HL-60 (cell line): Measurements from ENCODE around the gene ADGRG6.

Experiments
- DNase-seq, 2 experiments: peaks; one replicate each; pipeline ENCODE4 v3.0.0-alpha.2; 2010 to 2020; ENCODE audit warnings: low read depth in 1 of 2, low spot score in 1 of 2
- H3K27ac ChIP-seq: fragments of 250-450 bp; sonication (Bioruptor Pico); replicated peaks from 2 replicates; pipeline ENCODE4 v1.5.1; 2020; ENCODE audit warnings: mild to moderate bottlenecking, moderate library complexity
- H3K27me3 ChIP-seq: fragments of 250-450 bp; sonication (Bioruptor Pico); 2 replicates; pipeline ENCODE4 v1.5.1; 2021; ENCODE audit warnings: mild to moderate bottlenecking, moderate library complexity; ENCODE audit not compliant: insufficient read depth, poor library complexity, severe bottlenecking
- H3K4me3 ChIP-seq: replicated peaks from 2 replicates; pipeline ENCODE4 v1.5.1; 2011; ENCODE audit warnings: mild to moderate bottlenecking, control low read depth, low read length; ENCODE audit not compliant: insufficient read depth
- GABPA ChIP-seq: IDR thresholded peaks from 2 replicates; pipeline ENCODE4 v1.6.1; 2012; ENCODE audit warnings: low read depth
- POLR2AphosphoS5 ChIP-seq: IDR thresholded peaks from 2 replicates; pipeline ENCODE4 v1.6.1; 2012; ENCODE audit warnings: low read depth
- REST ChIP-seq: IDR thresholded peaks from 2 replicates; pipeline ENCODE4 v1.6.1; 2012; ENCODE audit warnings: low read depth; ENCODE audit not compliant: insufficient replicate concordance
- SPI1 ChIP-seq: IDR thresholded peaks from 2 replicates; pipeline ENCODE4 v1.6.1; 2012; ENCODE audit warnings: low read depth, mild to moderate bottlenecking, borderline replicate concordance
- long read RNA-seq: library from polyadenylated mRNA; unstranded; transcript quantifications from one replicate; pipeline ENCODE4 v2.0.0, GENCODE V29; 2020
- TF ChIP-seq, protein P1 (sequence below): IDR thresholded peaks from one replicate; pipeline ENCODE4 v1.5.1; 2011; ENCODE audit warnings: low read length, control low read depth, inconsistent platforms; ENCODE audit not compliant: insufficient read depth

The ADGRG6 gene
- long read RNA-seq = 0 reads

DNA sequence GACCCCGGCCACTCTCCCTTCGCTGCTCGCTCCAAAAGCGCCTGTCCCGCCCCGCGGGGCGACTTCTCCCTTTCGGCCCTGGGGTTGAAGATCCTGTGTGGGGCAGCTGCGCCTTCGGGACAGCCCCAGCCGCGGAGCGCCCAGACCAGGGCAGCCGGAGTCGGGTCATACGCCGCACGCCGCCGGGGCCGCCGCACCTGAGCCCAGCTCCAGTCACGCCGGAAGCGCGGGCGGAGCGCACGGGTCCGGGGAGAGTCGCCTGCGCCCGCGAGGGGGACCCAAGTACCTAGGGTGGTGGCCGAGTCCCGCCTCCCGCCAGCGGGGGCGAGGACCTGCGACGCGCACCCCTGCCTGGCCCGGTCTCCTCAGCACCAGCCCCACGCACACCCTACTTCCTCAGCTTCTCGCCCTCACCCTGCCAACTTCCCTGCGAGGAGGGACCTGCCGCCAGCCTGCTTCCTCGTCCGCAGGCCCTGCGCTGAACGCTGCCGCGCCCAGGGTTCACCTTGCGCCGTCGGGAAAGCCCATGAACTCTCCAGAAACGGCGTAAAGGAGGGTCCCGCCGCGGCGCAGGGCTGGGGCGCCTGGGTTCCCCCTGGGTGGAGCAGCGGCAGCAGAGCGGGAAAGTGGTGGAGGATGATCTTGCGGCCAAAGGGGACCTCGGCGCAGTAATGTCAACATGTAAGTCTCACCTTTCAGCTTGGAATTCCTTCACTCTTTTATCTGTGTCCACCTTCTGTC lies at the start of gene ADGRG6:
TSS of gene ADGRG6 (plus strand) at position 357 of the 741 bp plus-strand sequence. CDS start at position 680, 323 bp downstream.
- Histone ChIP-seq H3K4me3 (peak within 1 kb of the TSS; percentile 42), H3K27ac (no peak within 1 kb of the TSS), H3K27me3 (peaks cover 15% of the 10 kb centered on the region)
- DNase-seq = peak; percentile 13 to 65
- TF ChIP-seq GABPA = no peak
- peak; percentile 56; the same call in 1 of the 2 replicates for TF ChIP-seq SPI1

- no peak for DNase-seq
- TF ChIP-seq GABPA (no peak), REST (no peak), POLR2AphosphoS5 (no peak)
- H3K4me3 ChIP-seq = no peak overlapping the region
- no peak overlapping the region for H3K27ac ChIP-seq
- no peaks in the 10 kb centered on the region for H3K27me3 ChIP-seq
Observed at GRCh38 chr6:142254513-142254912, 47.3 kb upstream of the ADGRG6 start.

- TF ChIP-seq REST (no peak), SPI1 (no peak), POLR2AphosphoS5 (no peak), GABPA (no peak)
- TF ChIP-seq, protein P1, sequence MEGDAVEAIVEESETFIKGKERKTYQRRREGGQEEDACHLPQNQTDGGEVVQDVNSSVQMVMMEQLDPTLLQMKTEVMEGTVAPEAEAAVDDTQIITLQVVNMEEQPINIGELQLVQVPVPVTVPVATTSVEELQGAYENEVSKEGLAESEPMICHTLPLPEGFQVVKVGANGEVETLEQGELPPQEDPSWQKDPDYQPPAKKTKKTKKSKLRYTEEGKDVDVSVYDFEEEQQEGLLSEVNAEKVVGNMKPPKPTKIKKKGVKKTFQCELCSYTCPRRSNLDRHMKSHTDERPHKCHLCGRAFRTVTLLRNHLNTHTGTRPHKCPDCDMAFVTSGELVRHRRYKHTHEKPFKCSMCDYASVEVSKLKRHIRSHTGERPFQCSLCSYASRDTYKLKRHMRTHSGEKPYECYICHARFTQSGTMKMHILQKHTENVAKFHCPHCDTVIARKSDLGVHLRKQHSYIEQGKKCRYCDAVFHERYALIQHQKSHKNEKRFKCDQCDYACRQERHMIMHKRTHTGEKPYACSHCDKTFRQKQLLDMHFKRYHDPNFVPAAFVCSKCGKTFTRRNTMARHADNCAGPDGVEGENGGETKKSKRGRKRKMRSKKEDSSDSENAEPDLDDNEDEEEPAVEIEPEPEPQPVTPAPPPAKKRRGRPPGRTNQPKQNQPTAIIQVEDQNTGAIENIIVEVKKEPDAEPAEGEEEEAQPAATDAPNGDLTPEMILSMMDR = no peak
- no peak overlapping the region for H3K27ac ChIP-seq
- H3K4me3 ChIP-seq = no peak overlapping the region
- DNase-seq = no peak
- no peaks in the 10 kb centered on the region for H3K27me3 ChIP-seq
Observed at GRCh38 chr6:142255785-142256184, 46.0 kb upstream of the ADGRG6 start.

GRCh38 chr6:142258305-142258704 lies 43.5 kb upstream of the ADGRG6 start:
- no peak for DNase-seq
- Histone ChIP-seq H3K4me3 (no peak overlapping the region), H3K27ac (no peak overlapping the region), H3K27me3 (no peaks in the 10 kb centered on the region)
- TF ChIP-seq REST (no peak), POLR2AphosphoS5 (no peak), GABPA (no peak)
